ENCODE measurements around the gene MED23.

MED23 gene

DNA sequence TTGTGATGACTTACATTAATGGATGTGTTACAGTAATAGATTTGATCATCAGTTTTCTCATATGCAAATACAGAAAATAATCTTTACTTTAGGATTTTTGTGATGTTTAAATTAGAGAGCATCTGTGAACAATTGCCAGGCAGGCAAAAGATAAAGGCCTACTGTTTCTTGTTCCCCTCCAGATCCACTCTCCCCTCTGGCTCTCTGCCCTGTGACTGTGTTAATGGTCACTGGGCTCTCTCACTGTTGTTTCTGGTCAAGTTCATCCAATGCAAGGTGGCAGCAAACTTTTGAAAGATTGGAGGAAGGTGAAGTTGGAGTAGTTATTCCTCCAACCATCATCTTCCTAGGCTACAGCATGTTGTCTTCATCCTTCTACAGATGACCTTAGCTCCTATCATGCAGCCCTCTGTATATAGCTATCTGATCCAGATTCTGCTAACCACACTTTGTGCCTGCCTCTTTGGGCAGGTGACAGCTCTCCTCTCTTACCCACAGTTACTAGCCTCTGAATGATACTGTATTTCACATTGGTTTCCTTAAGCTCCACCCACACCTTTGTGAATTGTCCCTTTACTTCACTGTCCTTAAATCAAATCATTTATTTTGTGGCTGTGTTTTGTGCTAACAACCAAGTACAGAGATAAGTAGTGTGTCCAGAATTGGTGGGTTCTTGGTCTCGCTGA is 103.9 kb downstream of the MED23 start:
- TF ChIP-seq, protein P1, sequence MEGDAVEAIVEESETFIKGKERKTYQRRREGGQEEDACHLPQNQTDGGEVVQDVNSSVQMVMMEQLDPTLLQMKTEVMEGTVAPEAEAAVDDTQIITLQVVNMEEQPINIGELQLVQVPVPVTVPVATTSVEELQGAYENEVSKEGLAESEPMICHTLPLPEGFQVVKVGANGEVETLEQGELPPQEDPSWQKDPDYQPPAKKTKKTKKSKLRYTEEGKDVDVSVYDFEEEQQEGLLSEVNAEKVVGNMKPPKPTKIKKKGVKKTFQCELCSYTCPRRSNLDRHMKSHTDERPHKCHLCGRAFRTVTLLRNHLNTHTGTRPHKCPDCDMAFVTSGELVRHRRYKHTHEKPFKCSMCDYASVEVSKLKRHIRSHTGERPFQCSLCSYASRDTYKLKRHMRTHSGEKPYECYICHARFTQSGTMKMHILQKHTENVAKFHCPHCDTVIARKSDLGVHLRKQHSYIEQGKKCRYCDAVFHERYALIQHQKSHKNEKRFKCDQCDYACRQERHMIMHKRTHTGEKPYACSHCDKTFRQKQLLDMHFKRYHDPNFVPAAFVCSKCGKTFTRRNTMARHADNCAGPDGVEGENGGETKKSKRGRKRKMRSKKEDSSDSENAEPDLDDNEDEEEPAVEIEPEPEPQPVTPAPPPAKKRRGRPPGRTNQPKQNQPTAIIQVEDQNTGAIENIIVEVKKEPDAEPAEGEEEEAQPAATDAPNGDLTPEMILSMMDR (IDR thresholded peaks at IDR 0.05; ENCODE audit: insufficient read depth, low read length, missing control alignments) = no peak
- no peak for DNase-seq (ENCODE audit: low read depth, low spot score)
- POLR2A ChIA-PET = no interaction called here
- CTCF ChIA-PET = interaction anchor here (3.1 kb wide), 1 partner anchor 10 kb away, joined by 11 read pairs; no protein-coding TSS in a partner anchor
- no peak overlapping the region for H3K4me3 ChIP-seq (ENCODE audit: low read depth, low read length)

Measured in AG04449 (cell line).